AG04450 (cell line): Measurements from ENCODE around the gene IDI1. TPM values are rescaled to one million over a fixed set of nuclear protein-coding genes. Genes with fewer than 3 reads are reported as not detected.

Source experiments
- CTCF ChIA-PET: fragments of 300-600, 350-600 bp; formaldehyde crosslinking; extraction: SDS; loops from one replicate; lab custom pipeline; 2022; ENCODE audit warnings: antibody characterized with exemption, inconsistent platforms; lab: Charles Lee
- POLR2A ChIA-PET: fragments of 350-600 bp; formaldehyde crosslinking; extraction: SDS; loops from one replicate; lab custom pipeline; 2021; ENCODE audit warnings: antibody characterized with exemption, inconsistent platforms; lab: Yijun Ruan, JAX
- DNase-seq: peaks from one replicate; pipeline ENCODE4 v3.0.0-alpha.2; 2011; ENCODE audit warnings: low read depth, low spot score
- H3K27ac ChIP-seq: one replicate; pipeline ENCODE4 v1.5.1; 2012; ENCODE audit warnings: low read depth, low read length, control low read depth
- H3K27me3 ChIP-seq: one replicate; pipeline ENCODE4 v1.6.0; 2012; ENCODE audit warnings: low read length; ENCODE audit not compliant: control insufficient read depth, insufficient read depth
- H3K4me3 ChIP-seq: 2 replicates; pipeline ENCODE4 v1.5.1; 2011; ENCODE audit warnings: mild to moderate bottlenecking, low read depth, low read length, control low read depth
- H3K9me3 ChIP-seq: 2 replicates; pipeline ENCODE4 v1.5.1; 2012; ENCODE audit warnings: low read length; ENCODE audit not compliant: control insufficient read depth, insufficient read depth
- polyA minus RNA-seq: library from RNA; depleted of rRNA, polyadenylated mRNA; stranded (reverse); fragments of >200 nt; gene quantifications from 2 replicates; pipeline ENCODE4 v1.2.3, GENCODE V29; 2011; rRNA and poly(A)+ RNA removed
- polyA plus RNA-seq: library from polyadenylated mRNA; depleted of rRNA; stranded (reverse); fragments of >200 nt; gene quantifications from 2 replicates; pipeline ENCODE4 v1.2.3, GENCODE V29; 2011; rRNA removed
- TF ChIP-seq, protein P1 (sequence below): IDR thresholded peaks from 2 replicates; pipeline ENCODE4 v1.5.1; 2011; ENCODE audit warnings: low read depth, low read length, control low read depth, inconsistent platforms

IDI1 gene
- polyA plus RNA-seq (29.4 and 37.6 TPM in 2 replicates), polyA minus RNA-seq (11.1 and 13.0 TPM in 2 replicates)

DNA sequence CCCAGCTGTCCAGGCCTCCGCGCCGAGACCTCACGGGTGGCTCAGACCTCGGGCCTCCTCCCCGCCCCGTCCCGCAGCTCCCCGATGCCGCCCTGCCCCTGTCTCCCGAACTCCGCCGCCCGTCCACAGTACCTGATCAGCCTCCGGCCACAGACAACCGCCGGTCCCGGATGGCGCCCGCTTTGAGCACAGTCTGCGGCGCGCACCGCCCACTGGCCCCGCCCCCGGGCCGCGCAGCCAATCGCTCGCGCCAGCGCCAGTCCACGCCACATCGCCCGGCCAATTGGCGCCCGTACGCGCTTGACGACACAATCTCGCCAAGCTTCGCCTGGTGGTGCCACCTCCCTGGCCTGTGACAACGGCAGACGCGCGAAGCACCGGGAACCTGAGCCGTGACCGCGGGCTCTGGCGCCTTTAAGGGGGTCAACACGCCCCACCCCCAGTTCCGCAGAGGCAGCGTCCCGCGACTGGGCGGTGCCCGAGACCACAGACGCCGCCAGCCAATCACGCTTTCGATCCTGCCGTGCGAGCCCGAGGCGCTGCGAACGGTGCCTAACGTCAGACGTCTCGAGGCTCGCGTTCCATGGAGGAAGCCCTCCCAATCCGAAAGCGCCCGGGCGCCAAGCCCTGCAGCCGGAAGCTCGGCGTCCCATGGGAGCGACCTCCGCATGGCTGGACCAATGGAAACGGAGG, at the start of gene IDI1:
Gene IDI1, minus strand, starts transcription at position 388 of the 693 bp plus-strand sequence. Its CDS starts 116 bp downstream, at position 272.
- ChIA-PET POLR2A (interaction anchor here (0.6 to 2.0 kb wide), 6 partner anchors 9 to 751 kb away, joined by 3 to 10 read pairs (median 3); partner anchors contain the start of gene GTPBP4), CTCF (no interaction called here)
- no peaks in the 10 kb centered on the region for H3K27me3 ChIP-seq
- peak within 1 kb of the TSS; percentile 100 for H3K27ac ChIP-seq
- TF ChIP-seq, protein P1, sequence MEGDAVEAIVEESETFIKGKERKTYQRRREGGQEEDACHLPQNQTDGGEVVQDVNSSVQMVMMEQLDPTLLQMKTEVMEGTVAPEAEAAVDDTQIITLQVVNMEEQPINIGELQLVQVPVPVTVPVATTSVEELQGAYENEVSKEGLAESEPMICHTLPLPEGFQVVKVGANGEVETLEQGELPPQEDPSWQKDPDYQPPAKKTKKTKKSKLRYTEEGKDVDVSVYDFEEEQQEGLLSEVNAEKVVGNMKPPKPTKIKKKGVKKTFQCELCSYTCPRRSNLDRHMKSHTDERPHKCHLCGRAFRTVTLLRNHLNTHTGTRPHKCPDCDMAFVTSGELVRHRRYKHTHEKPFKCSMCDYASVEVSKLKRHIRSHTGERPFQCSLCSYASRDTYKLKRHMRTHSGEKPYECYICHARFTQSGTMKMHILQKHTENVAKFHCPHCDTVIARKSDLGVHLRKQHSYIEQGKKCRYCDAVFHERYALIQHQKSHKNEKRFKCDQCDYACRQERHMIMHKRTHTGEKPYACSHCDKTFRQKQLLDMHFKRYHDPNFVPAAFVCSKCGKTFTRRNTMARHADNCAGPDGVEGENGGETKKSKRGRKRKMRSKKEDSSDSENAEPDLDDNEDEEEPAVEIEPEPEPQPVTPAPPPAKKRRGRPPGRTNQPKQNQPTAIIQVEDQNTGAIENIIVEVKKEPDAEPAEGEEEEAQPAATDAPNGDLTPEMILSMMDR = no peak
- H3K4me3 ChIP-seq = peak within 1 kb of the TSS; percentile 91
- no peaks in the 10 kb centered on the region for H3K9me3 ChIP-seq
- DNase-seq = peak; percentile 96

DNA sequence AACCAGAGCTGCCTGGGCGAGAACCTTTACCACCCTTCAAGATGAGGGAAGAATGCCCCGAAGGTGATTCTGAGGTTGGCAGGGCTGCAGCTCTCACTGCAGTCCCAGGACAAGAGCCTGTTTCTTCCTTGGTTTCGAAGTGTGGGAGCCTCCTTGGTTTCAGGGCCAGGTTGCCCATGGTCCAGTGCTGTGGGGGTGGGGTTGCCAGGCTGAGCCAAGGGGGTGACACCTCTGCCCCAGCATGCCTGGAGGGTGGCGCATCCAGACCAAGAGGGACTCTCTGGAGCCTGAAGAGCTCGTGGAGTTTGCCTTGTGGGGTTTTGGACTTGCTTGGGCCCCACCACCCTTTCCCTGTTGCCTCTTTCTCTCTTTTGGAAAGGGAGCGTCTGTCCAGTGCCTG, 48.5 kb upstream of the IDI1 start:
- DNase-seq = no peak
- Histone ChIP-seq H3K9me3 (peaks cover 6% of the 10 kb centered on the region; the same call in 1 of the 2 replicates), H3K27me3 (no peaks in the 10 kb centered on the region), H3K4me3 (no peak overlapping the region), H3K27ac (no peak overlapping the region)
- ChIA-PET POLR2A (no interaction called here), CTCF (no interaction called here)
- TF ChIP-seq, protein P1 = no peak

GRCh38 chr10:1096287-1096889, 47.5 kb upstream of the IDI1 start:
- TF ChIP-seq, protein P1 = no peak
- POLR2A ChIA-PET = no interaction called here
- CTCF ChIA-PET = no interaction called here

DNA sequence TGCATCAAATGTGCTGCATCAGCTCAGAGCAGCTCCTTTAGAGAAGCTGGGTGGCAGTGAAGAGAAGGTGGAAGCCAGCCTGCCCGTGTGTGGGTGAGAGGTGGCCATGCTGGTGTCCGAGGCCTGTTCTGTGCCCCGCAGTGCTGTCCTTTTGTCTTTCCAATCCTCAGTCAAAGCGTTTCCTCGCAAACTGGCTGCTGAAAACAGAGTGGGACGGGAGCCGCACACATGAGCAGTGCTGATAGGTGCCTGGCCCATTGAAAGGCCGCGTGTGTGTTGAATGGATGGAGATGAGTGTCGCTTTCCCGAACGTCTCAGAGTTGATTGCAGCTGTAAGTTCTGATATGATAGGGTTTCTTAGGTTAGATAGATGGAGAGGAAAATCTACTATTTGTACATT, 46.6 kb upstream of the IDI1 start:
- Histone ChIP-seq H3K27ac (no peak overlapping the region), H3K9me3 (no peaks in the 10 kb centered on the region), H3K4me3 (no peak overlapping the region), H3K27me3 (no peaks in the 10 kb centered on the region)
- DNase-seq = no peak
- ChIA-PET CTCF (no interaction called here), POLR2A (no interaction called here)
- TF ChIP-seq, protein P1 = no peak

More at GRCh38 chr10:1096287-1096889, 47.5 kb upstream of the IDI1 start:
- H3K4me3 ChIP-seq = no peak overlapping the region
- H3K9me3 ChIP-seq = no peaks in the 10 kb centered on the region
- H3K27ac ChIP-seq = no peak overlapping the region
- H3K27me3 ChIP-seq = no peaks in the 10 kb centered on the region
- no peak for DNase-seq
